Right atrium auricular region (tissue), 2 donors: ENCODE results near the gene ZNF236. TPM values are rescaled to one million over a fixed set of nuclear protein-coding genes. Genes with fewer than 3 reads are reported as not detected.

ENCODE experiments used
- DNase-seq: peaks from one replicate; pipeline ENCODE4 v3.0.0-alpha.2; 2019; ENCODE audit warnings: low spot score
- H3K27ac ChIP-seq, 2 donors: fragments of 200-600 bp; sonication (generic); 1 replicate in 1 of 2; 2 replicates in 1 of 2; pipeline ENCODE4 v1.5.1; 2016 to 2019
- H3K27me3 ChIP-seq, 2 donors: fragments of 200-600 bp; sonication (generic); one replicate each; pipeline versions ENCODE4 v1.5.1 to v1.6.0; 2017 to 2019
- H3K36me3 ChIP-seq: fragments of 200-600 bp; sonication (generic); one replicate; pipeline ENCODE4 v1.5.1; 2016
- H3K4me1 ChIP-seq, 2 donors: fragments of 200-600 bp; sonication (generic); one replicate each; pipeline versions ENCODE4 v1.5.1 to v1.6.0; 2017 to 2019
- H3K4me3 ChIP-seq, 2 donors: fragments of 200-600 bp; sonication (generic); 1 replicate in 1 of 2; 2 replicates in 1 of 2; pipeline ENCODE4 v1.5.1; 2017 to 2019; ENCODE audit warnings: mild to moderate bottlenecking in 1 of 2, moderate library complexity in 1 of 2
- H3K9me3 ChIP-seq, 2 donors: fragments of 200-600 bp; sonication (generic); one replicate each; pipeline ENCODE4 v1.5.1; 2019
- total RNA-seq, 2 donors: library from RNA; depleted of rRNA; stranded (reverse); fragments of >200 nt; gene quantifications; one replicate each; pipeline ENCODE4 v1.1.0, GENCODE V29; 2016
- TF ChIP-seq, protein P1 (sequence below), 2 donors: fragments of 200-600 bp; sonication (generic); IDR thresholded peaks; one replicate each; pipeline ENCODE4 v1.5.1; 2019; ENCODE audit warnings: antibody characterized with exemption in 2 of 2

Gene ZNF236
- total RNA-seq, 2 donors from 2014 or later = 11.0 to 12.7 TPM

DNA sequence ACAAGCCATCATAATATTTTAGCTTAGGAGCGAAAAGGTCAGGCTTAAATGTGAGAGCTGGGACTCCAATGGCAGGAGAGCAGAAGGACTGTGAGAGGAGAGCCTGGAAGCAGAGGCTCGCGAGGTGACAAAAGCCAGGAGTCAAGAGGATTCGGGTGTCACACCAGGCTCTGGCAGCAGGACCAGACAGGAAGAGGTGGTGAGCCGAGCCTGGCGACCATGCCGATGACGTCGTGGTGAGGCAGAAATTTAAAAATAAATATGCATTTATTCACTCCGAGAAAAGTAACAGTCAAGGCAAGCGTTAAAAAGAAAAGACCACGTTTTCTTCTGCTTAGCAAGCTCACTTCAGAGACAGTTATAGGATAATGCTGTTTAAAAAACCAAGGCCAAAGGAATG is 31.3 kb upstream of the ZNF236 start:
- Histone ChIP-seq H3K4me1 (no peaks in the 10 kb centered on the region), H3K27me3 (no peaks in the 10 kb centered on the region), H3K4me3 (no peak overlapping the region), H3K27ac (no peak overlapping the region), H3K9me3 (peaks cover 0 to 12% of the 10 kb centered on the region in 2 donors), H3K36me3 (no peaks in the 10 kb centered on the region)
- DNase-seq = no peak
- TF ChIP-seq, protein P1, sequence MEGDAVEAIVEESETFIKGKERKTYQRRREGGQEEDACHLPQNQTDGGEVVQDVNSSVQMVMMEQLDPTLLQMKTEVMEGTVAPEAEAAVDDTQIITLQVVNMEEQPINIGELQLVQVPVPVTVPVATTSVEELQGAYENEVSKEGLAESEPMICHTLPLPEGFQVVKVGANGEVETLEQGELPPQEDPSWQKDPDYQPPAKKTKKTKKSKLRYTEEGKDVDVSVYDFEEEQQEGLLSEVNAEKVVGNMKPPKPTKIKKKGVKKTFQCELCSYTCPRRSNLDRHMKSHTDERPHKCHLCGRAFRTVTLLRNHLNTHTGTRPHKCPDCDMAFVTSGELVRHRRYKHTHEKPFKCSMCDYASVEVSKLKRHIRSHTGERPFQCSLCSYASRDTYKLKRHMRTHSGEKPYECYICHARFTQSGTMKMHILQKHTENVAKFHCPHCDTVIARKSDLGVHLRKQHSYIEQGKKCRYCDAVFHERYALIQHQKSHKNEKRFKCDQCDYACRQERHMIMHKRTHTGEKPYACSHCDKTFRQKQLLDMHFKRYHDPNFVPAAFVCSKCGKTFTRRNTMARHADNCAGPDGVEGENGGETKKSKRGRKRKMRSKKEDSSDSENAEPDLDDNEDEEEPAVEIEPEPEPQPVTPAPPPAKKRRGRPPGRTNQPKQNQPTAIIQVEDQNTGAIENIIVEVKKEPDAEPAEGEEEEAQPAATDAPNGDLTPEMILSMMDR (IDR thresholded peaks at IDR 0.05) = no peak

DNA sequence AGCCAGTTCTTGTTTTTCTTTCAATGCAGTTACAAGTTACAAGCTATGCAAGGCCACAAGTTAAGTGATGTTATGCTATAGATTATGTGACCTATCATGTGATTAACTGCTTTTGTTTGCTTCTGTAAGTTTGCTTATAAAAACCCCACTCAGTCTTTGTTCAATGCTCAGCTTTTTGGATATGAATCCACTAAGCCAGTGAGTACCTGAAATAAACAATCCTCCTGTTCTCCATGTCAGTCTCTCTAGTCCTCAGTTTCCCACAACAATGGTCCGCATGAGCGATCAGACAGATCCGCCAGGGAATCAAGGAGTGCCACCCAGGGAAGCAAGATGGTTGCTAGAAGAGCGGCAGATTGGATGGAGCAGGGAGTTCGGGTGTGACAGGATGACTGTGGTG is 30.7 kb upstream of the ZNF236 start:
- H3K36me3 ChIP-seq = no peaks in the 10 kb centered on the region
- no peak overlapping the region for H3K4me3 ChIP-seq
- DNase-seq = no peak
- no peak overlapping the region for H3K27ac ChIP-seq
- H3K4me1 ChIP-seq = no peaks in the 10 kb centered on the region
- H3K9me3 ChIP-seq = peaks cover 0 to 12% of the 10 kb centered on the region in 2 donors
- no peaks in the 10 kb centered on the region for H3K27me3 ChIP-seq
- TF ChIP-seq, protein P1 (IDR thresholded peaks at IDR 0.05) = no peak

DNA sequence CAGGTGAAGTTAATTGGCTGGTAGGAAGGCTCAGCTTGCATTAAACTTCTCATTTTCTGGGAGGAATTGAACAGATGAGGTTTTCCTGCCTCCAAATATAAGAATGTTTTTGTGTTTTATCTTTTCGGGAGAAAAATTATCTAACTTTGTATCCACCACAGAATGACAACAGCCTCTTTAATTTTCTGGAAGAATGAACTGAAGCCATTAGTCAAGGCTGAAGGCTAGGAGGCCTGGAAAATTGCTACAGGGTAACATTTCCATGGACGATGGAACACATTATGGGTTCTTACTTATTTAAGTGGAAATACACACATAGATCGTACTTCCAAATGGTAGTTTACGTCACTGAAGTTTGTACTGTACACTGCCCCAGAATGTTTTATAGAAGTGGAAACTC is 28.0 kb upstream of the ZNF236 start:
- Histone ChIP-seq H3K27me3 (no peaks in the 10 kb centered on the region), H3K4me3 (no peak overlapping the region), H3K36me3 (no peaks in the 10 kb centered on the region), H3K9me3 (peaks cover 0 to 12% of the 10 kb centered on the region in 2 donors), H3K27ac (no peak overlapping the region), H3K4me1 (no peaks in the 10 kb centered on the region)
- no peak for DNase-seq
- TF ChIP-seq, protein P1 (IDR thresholded peaks at IDR 0.05) = no peak

DNA sequence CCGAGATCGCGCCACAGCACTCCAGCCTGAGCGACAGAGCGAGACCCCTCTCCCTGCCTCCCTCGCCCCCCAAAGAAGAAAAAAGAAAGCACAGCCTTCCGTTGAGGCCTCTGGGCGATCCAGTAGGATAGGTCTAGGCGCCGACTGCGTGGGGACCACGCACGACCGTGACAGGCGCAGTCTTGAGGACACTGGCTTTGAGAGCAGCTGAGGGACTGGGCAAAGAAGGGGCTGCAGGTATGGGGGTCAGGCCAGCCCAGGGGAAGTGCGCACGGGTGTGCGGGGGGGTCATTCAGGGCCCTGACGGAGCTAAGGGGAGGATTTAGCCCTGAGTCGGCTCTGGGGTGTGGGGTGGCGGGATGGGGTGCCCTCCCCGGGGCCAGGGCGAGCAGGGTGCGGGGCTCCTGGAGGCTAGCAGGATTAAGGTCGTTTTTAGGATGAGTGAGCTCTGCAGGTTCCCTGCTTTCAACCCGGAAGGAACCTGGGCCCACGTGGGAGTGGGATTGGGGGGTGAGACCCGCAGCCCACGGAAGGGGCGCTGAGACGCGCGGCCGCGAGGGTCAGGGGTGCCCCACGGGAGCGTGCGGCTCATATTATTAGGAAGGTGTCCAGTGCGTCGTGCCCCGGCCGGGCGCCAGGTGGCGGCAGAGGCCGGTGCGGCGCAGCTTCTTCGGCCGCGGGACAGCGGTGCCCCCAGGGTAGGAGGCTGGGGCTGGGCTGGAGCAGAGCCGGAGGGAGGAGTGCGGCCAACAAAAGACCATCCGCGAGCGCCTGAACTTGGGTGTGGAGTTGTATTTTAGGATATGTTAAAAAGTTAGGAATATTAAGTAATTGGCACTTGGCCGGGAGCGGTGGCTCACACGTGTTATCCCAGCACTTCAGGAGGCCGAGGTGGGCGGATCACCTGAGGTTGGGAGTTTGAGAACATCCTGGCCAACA is 20.5 kb upstream of the ZNF236 start:
- no peak for DNase-seq
- Histone ChIP-seq H3K9me3 (no peaks in the 10 kb centered on the region), H3K4me3 (peak overlapping the region in 1 of 2 donors; percentile 31), H3K4me1 (peaks cover 0 to 13% of the 10 kb centered on the region in 2 donors), H3K27ac (no peak overlapping the region), H3K27me3 (no peaks in the 10 kb centered on the region), H3K36me3 (no peaks in the 10 kb centered on the region)
- TF ChIP-seq, protein P1 (IDR thresholded peaks at IDR 0.05) = peak; percentile 90 to 95

DNA sequence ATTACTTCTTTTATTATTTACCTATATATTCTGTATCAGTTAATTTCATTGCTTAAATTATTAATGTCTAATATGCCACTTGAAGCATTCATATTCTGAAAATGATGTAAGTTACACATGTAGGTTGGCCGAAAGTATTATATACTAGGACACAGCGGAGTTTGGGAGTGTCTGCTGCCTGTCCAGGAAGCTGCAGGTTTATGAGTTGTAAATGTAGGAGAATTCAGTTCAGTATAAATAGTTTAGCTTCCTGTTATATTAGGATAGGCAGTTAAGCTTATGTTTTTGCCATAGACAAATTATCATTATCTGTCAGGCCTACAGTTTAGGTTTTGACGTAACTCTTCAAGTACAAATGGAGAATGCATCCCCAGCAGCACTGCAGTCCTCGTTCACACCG is 18.9 kb upstream of the ZNF236 start:
- Histone ChIP-seq H3K27me3 (no peaks in the 10 kb centered on the region), H3K4me1 (peaks cover 0 to 13% of the 10 kb centered on the region in 2 donors), H3K4me3 (no peak overlapping the region), H3K27ac (no peak overlapping the region), H3K9me3 (no peaks in the 10 kb centered on the region), H3K36me3 (no peaks in the 10 kb centered on the region)
- TF ChIP-seq, protein P1 (IDR thresholded peaks at IDR 0.05) = no peak
- no peak for DNase-seq
